Kidney (tissue), 14 donors: Measurements from ENCODE around the gene PLCH1. TPM values are rescaled to one million over a fixed set of nuclear protein-coding genes. Genes with fewer than 3 reads are reported as not detected.

Experiments used
- DNase-seq, 5 donors: peaks; one replicate each; pipeline ENCODE4 v3.0.0-alpha.2; 2013 to 2020
- FAIRE-seq: peaks from 2 replicates; lab custom pipeline; 2012; peaks lifted over from hg19 to GRCh38; lab: Jason Lieb, UNC
- H3K27ac ChIP-seq, 2 donors: one replicate each; pipeline ENCODE4 v1.7.0; 2013; ENCODE audit warnings: low read depth in 2 of 2, low read length in 2 of 2, inconsistent platforms in 1 of 2
- H3K27me3 ChIP-seq: one replicate; pipeline ENCODE4 v1.7.1; 2013; ENCODE audit warnings: low read length, inconsistent platforms; ENCODE audit not compliant: control insufficient read depth, insufficient read depth
- H3K36me3 ChIP-seq, 3 donors: one replicate each; pipeline versions ENCODE4 v1.7.0 to v1.7.1; 2013; ENCODE audit warnings: low read length in 3 of 3, control low read depth in 1 of 3, inconsistent platforms in 1 of 3; ENCODE audit not compliant: insufficient read depth in 3 of 3, control insufficient read depth in 2 of 3
- H3K4me1 ChIP-seq, 3 donors: one replicate each; pipeline versions ENCODE4 v1.7.0 to v1.7.1; 2013; ENCODE audit warnings: low read length in 3 of 3, inconsistent platforms in 1 of 3, low read depth in 1 of 3; ENCODE audit not compliant: control insufficient read depth in 2 of 3, insufficient read depth in 2 of 3
- H3K4me3 ChIP-seq, 3 donors: one replicate each; pipeline versions ENCODE4 v1.7.0 to v1.8.1; 2013; ENCODE audit warnings: low read length in 3 of 3, control low read depth in 1 of 3, inconsistent platforms in 1 of 3
- H3K9ac ChIP-seq, 3 donors: one replicate each; pipeline versions ENCODE4 v1.7.0 to v1.7.1; 2013; ENCODE audit warnings: low read length in 3 of 3, control low read depth in 1 of 3, inconsistent platforms in 1 of 3
- H3K9me3 ChIP-seq, 3 donors: one replicate each; pipeline versions ENCODE4 v1.7.0 to v1.7.1; 2013; ENCODE audit warnings: low read length in 3 of 3, control low read depth in 1 of 3, inconsistent platforms in 1 of 3; ENCODE audit not compliant: control insufficient read depth in 2 of 3, insufficient read depth in 1 of 3
- intact Hi-C: fragments of 100-400 bp; cut with DNase I; formaldehyde crosslinking; loops from one replicate; pipeline ENCODE4 v1.11.1; 2022
- polyA plus RNA-seq: library from polyadenylated mRNA; stranded (reverse); fragments of 350-450 nt; fragmentation: Illumina TruSeq; extraction: RNeasy Lipid Tissue Mini Kit (QIAGEN cat#74804); gene quantifications from one replicate; pipeline ENCODE4 v1.2.3, GENCODE V29; 2014; ENCODE audit warnings: low read depth, low replicate concordance; ENCODE audit not compliant: insufficient read depth
- total RNA-seq: library from RNA; stranded (reverse); fragmentation: NEBNext Ultra II Directional; extraction: Animal tissue kit (Norgen Biotek cat#: 25700); gene quantifications from one replicate; pipeline ENCODE4 v1.2.1, GENCODE V29; 2021
- TF ChIP-seq, protein P1 (sequence below): IDR thresholded peaks from 3 replicates; pipeline ENCODE4 v1.5.1; 2012; ENCODE audit warnings: mild to moderate bottlenecking, moderate library complexity, borderline replicate concordance; ENCODE audit not compliant: insufficient read depth; ENCODE audit errors: extremely low read depth
- donor health status: control.
- donor health status: control.
- donor health status: control.
- donor health status: control.
- donor health status: control.
- donor health status: DM: yes; HTN: yes; CAD: no.
- donor health status: Normal renal cell carcinoma (clear cell type).

The PLCH1 gene
- total and polyA plus RNA-seq, 2 donors from 2014 or later: 1.6 to 9.6 TPM

DNA sequence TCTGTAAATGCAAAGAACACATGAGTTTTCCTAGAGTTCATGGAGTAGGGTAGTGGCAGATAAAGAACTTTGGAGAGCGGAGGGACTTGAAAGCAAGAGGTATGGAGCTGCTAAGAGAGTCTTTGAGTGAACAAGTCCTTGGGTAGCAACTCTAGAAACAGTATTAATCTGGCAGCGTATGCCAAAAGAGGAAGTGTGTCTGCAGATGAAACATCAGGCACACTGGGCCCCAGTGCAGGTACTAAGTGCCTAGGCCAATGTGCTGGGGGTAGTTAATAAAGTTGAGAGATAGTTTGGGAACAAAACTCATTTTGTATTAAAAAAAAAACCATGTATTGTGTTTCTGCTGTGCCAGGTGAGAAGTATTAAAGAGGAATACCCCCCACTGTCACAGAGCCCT is 228.4 kb downstream of the PLCH1 start:
- no peak overlapping the region for H3K4me3 ChIP-seq
- no peaks in the 10 kb centered on the region for H3K27me3 ChIP-seq
- no peaks in the 10 kb centered on the region for H3K4me1 ChIP-seq
- no peak overlapping the region for H3K9ac ChIP-seq
- intact Hi-C loops: no loop called here
- FAIRE-seq (no peak), DNase-seq (no peak)
- no peak overlapping the region for H3K27ac ChIP-seq
- H3K9me3 ChIP-seq: no peaks in the 10 kb centered on the region
- H3K36me3 ChIP-seq: no peaks in the 10 kb centered on the region
- TF ChIP-seq, protein P1, sequence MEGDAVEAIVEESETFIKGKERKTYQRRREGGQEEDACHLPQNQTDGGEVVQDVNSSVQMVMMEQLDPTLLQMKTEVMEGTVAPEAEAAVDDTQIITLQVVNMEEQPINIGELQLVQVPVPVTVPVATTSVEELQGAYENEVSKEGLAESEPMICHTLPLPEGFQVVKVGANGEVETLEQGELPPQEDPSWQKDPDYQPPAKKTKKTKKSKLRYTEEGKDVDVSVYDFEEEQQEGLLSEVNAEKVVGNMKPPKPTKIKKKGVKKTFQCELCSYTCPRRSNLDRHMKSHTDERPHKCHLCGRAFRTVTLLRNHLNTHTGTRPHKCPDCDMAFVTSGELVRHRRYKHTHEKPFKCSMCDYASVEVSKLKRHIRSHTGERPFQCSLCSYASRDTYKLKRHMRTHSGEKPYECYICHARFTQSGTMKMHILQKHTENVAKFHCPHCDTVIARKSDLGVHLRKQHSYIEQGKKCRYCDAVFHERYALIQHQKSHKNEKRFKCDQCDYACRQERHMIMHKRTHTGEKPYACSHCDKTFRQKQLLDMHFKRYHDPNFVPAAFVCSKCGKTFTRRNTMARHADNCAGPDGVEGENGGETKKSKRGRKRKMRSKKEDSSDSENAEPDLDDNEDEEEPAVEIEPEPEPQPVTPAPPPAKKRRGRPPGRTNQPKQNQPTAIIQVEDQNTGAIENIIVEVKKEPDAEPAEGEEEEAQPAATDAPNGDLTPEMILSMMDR: no peak

DNA sequence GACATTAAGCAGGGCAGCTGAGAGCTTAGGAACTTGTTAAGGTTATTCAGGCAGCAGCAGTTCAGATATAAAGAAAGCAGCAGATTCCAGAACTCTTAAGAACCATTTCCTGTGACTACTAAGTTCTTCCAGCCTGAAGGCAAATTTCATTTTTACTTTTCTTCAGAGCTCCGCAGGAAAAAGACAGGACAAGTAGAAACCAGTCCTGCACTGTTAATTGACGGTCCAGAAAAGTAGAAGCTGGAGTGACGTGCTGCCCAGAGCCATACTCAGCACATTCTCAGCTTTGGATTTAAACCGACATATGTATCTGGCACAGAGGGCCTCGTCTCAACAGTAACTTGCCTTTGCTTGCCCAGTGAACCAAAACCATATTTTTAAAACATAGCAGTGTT is 232.0 kb downstream of the PLCH1 start:
- H3K4me1 ChIP-seq: no peaks in the 10 kb centered on the region
- H3K9ac ChIP-seq: no peak overlapping the region
- intact Hi-C loops: no loop called here
- FAIRE-seq (no peak), DNase-seq (no peak)
- H3K27ac ChIP-seq: no peak overlapping the region
- H3K27me3 ChIP-seq: no peaks in the 10 kb centered on the region
- TF ChIP-seq, protein P1: no peak
- H3K4me3 ChIP-seq: no peak overlapping the region
- no peaks in the 10 kb centered on the region for H3K36me3 ChIP-seq
- H3K9me3 ChIP-seq: no peaks in the 10 kb centered on the region

DNA sequence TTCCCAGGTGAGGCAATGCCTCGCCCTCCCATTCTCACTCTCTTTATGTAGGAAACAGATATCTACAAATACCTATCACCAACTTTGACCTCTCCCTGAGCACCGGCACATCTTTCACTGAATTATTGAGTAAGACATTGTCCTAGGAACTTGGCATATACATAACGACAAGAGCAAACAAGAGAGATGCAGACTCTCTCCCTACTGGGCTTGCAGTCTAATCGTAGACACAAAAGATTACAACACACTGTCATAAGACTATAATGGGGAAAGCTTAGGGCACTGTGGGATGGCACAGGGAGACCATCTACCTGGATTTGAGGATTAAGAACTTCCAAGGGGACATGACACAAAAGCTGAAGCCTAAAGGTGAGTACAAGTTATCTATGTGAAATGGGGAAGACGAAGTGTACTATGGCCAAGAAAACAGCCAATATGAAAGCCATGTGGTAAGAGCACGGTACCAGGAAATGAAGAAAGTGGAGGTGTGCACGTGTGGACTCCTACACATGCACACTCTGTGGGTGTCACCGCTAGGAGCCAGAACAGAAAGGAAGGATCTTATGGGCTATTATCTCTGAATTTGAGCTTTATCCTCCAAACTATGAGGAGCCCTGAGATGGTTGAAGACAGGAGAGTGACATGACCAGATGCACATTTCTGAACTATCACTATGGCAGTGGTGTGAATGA is 232.6 kb downstream of the PLCH1 start:
- Histone ChIP-seq H3K9me3 (no peaks in the 10 kb centered on the region), H3K27me3 (no peaks in the 10 kb centered on the region), H3K4me3 (no peak overlapping the region), H3K36me3 (no peaks in the 10 kb centered on the region), H3K9ac (no peak overlapping the region), H3K4me1 (no peaks in the 10 kb centered on the region), H3K27ac (no peak overlapping the region)
- intact Hi-C loops: no loop called here
- FAIRE-seq (no peak), DNase-seq (no peak)
- TF ChIP-seq, protein P1: no peak

DNA sequence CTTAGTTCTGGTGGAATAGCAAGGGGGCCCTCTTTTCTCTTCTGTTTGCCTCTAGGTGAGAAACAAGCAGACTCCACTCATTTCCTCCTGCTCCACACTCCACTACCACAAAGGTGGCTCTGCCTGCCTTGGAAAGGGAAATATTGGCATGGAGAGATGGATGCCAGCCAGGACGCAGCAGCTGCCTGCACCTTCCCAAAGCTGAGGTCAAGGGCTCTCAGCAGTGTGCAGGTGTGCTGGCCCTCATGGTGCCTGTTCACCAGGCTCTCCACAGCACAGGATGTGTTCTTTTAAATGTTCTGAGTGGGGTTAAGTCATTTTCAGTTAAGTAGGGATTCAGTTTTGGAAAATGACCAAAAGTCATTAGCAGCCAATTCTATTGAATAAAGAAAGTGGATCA is 240.2 kb downstream of the PLCH1 start:
- Histone ChIP-seq H3K27ac (no peak overlapping the region), H3K4me1 (no peaks in the 10 kb centered on the region), H3K27me3 (no peaks in the 10 kb centered on the region), H3K9ac (no peak overlapping the region), H3K9me3 (no peaks in the 10 kb centered on the region), H3K4me3 (no peak overlapping the region), H3K36me3 (no peaks in the 10 kb centered on the region)
- DNase-seq (no peak), FAIRE-seq (no peak)
- TF ChIP-seq, protein P1: no peak
- intact Hi-C loops: no loop called here
